Measurements from ENCODE around the gene MAP3K7. TPM values are rescaled to one million over a fixed set of nuclear protein-coding genes. Genes with fewer than 3 reads are reported as not detected.

MAP3K7 gene
- total RNA-seq, 1 donor from 2014 or later, result 35.9 TPM

DNA sequence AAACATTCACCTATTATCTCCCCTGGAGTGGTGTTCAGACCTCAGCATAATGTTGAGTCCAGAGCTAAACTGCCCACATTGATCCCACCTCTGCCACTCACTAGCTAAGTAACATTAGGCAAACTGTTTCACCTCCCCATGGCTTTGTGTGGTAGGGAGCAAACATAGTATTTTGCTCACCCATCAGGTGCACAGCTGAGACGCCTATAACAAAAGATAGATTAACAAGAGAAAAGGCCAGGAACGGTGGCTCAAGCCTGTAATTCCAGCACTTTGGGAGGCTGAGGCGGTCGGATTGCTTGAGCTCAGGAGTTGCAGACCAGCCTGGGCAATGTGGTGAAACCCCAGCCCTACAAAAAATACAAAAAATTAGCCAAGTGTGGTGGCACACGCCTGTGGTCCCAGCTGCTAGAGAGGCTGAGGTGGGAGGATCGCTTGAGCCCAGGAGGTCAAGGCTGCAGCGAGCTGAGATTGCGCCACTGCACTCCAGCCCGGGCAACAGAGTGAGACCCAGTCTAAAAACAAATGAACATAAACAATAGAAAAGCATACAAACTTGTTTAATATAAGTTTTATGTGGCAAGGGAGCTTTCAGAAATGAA, 91.6 kb downstream of the MAP3K7 start:
- DNase-seq (ENCODE audit: low spot score in 2 of 2, unreplicated experiment in 2 of 2), result no peak
- peaks cover 13% of the 10 kb centered on the region for H3K4me1 Mint-ChIP-seq
- no peaks in the 10 kb centered on the region for H3K36me3 Mint-ChIP-seq
- H3K9me3 Mint-ChIP-seq, result no peaks in the 10 kb centered on the region
- no peak overlapping the region for H3K27ac Mint-ChIP-seq
- H3K4me3 Mint-ChIP-seq, result no peak overlapping the region
- TF ChIP-seq, protein P1, sequence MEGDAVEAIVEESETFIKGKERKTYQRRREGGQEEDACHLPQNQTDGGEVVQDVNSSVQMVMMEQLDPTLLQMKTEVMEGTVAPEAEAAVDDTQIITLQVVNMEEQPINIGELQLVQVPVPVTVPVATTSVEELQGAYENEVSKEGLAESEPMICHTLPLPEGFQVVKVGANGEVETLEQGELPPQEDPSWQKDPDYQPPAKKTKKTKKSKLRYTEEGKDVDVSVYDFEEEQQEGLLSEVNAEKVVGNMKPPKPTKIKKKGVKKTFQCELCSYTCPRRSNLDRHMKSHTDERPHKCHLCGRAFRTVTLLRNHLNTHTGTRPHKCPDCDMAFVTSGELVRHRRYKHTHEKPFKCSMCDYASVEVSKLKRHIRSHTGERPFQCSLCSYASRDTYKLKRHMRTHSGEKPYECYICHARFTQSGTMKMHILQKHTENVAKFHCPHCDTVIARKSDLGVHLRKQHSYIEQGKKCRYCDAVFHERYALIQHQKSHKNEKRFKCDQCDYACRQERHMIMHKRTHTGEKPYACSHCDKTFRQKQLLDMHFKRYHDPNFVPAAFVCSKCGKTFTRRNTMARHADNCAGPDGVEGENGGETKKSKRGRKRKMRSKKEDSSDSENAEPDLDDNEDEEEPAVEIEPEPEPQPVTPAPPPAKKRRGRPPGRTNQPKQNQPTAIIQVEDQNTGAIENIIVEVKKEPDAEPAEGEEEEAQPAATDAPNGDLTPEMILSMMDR (IDR thresholded peaks at IDR 0.05; ENCODE audit: unreplicated experiment), result no peak
- peaks cover 49% of the 10 kb centered on the region for H3K27me3 Mint-ChIP-seq (ENCODE audit: low read depth)

DNA sequence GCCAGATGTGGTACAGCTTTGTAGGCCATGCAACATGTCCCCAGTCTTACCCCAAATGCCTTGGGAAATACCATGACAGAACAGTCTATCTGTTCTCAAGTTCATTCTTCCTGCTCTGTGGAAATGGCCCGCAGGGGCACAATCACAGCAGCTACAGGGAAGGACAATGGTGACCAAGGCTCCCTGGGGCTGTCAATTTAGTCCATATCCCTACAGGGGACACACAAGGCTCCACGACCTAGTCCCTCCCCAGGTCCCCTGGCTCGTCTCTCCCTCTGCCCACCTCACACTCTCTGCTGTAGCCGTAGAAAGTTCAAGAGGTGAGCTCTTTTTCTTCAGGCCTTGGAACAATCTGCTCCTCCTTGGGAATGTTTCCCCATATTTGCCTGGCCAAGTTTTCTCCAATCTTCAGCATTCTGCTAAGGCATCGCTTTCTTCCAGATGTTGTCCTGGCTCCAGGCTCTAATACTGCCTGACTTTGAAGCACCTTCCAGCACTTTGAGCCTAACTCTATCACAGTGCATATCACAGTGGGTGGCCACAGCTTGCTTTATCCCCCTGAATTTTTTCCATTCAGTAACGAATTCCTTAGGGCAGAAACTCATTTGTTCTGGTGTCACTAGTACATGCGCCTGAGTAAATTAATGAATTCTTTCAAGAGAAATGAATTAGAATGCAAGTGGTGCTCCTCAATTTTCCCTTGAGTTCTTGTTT, 92.6 kb downstream of the MAP3K7 start:
- Mint-ChIP-seq H3K4me1 (peaks cover 18% of the 10 kb centered on the region), H3K36me3 (no peaks in the 10 kb centered on the region), H3K9me3 (no peaks in the 10 kb centered on the region), H3K4me3 (no peak overlapping the region), H3K27me3 (ENCODE audit: low read depth) (peaks cover 49% of the 10 kb centered on the region), H3K27ac (no peak overlapping the region)
- TF ChIP-seq, protein P1 (IDR thresholded peaks at IDR 0.05; ENCODE audit: unreplicated experiment), result no peak
- no peak for DNase-seq (ENCODE audit: low spot score in 2 of 2, unreplicated experiment in 2 of 2)

DNA sequence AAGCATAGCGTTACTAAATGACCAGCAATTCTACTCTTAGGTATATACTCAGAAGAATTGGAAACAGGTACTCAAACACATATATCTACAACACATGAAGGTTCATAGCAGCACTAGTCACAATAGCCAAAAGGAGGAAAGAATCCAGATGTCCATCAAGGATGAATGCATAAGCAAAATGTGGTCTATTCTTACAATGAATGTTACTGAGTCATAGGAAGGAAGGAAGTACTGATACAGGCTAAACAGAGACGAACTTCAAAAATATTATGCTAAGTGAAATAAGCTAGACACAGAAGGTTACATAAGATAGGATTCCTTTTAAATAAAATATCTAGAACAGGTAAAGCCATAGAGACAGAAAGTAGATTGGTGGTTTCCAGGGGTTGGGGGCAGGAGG, 93.5 kb downstream of the MAP3K7 start:
- no peak for DNase-seq (ENCODE audit: low spot score in 2 of 2, unreplicated experiment in 2 of 2)
- Mint-ChIP-seq H3K27me3 (ENCODE audit: low read depth) (peaks cover 43% of the 10 kb centered on the region), H3K36me3 (no peaks in the 10 kb centered on the region), H3K4me1 (peaks cover 18% of the 10 kb centered on the region), H3K9me3 (no peaks in the 10 kb centered on the region), H3K4me3 (no peak overlapping the region), H3K27ac (no peak overlapping the region)
- TF ChIP-seq, protein P1 (IDR thresholded peaks at IDR 0.05; ENCODE audit: unreplicated experiment), result no peak

DNA sequence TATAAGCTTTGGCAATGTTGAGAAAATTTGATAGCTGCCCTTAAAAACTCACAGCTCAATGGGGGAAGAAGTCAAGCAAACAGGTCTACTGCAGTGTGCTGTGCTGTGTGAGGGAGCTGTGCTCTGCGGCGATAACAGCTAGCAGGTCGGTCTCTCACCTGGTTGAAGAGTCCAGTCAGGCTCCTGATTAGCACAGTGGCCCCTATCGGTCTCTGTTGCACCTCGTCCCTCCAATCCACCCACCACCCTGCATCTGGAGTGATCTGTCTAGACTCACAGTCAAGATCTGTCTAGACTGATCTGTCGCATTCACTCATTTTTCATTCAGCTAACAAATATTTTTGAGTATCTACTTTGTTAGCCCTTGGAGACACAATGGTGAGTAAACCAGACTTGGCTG, 94.1 kb downstream of the MAP3K7 start:
- peaks cover 40% of the 10 kb centered on the region for H3K27me3 Mint-ChIP-seq (ENCODE audit: low read depth)
- H3K4me3 Mint-ChIP-seq, result no peak overlapping the region
- H3K36me3 Mint-ChIP-seq, result no peaks in the 10 kb centered on the region
- no peaks in the 10 kb centered on the region for H3K9me3 Mint-ChIP-seq
- DNase-seq (ENCODE audit: low spot score in 2 of 2, unreplicated experiment in 2 of 2), result no peak
- TF ChIP-seq, protein P1 (IDR thresholded peaks at IDR 0.05; ENCODE audit: unreplicated experiment), result no peak
- no peak overlapping the region for H3K27ac Mint-ChIP-seq
- peaks cover 18% of the 10 kb centered on the region for H3K4me1 Mint-ChIP-seq

DNA sequence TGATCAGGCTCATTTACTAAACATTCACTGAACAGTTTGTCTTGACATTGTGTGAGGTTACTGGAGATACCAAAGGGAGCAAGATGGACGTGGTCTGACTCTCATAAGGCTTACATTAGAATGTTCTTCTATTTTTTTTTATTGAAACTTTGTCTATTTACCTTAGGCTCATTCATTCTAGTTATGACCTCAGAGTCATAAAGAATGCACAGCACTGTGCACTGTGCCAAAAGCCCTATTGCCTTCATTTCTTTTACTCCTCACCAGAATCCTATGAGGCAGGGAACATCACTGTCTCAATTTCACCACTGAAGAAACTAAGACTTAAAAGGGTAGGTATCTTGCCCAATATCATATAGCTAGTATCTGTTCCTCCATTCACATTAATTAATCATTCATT, 94.5 kb downstream of the MAP3K7 start:
- no peak overlapping the region for H3K27ac Mint-ChIP-seq
- no peaks in the 10 kb centered on the region for H3K9me3 Mint-ChIP-seq
- H3K36me3 Mint-ChIP-seq, result no peaks in the 10 kb centered on the region
- no peak overlapping the region for H3K4me3 Mint-ChIP-seq
- peaks cover 18% of the 10 kb centered on the region for H3K4me1 Mint-ChIP-seq
- no peak for DNase-seq (ENCODE audit: low spot score in 2 of 2, unreplicated experiment in 2 of 2)
- H3K27me3 Mint-ChIP-seq (ENCODE audit: low read depth), result peaks cover 36% of the 10 kb centered on the region
- TF ChIP-seq, protein P1 (IDR thresholded peaks at IDR 0.05; ENCODE audit: unreplicated experiment), result no peak
